CD1c-positive myeloid dendritic cell (primary cell): Measurements from ENCODE around the gene SWAP70.
A peak's percentile ranks its signal among the peaks of the same experiment; 100 is the strongest.

ENCODE experiments used
- DNase-seq: peaks from one replicate; pipeline ENCODE4 v3.0.0-alpha.2; 2016; ENCODE audit errors: extremely low spot score

Gene SWAP70

DNA sequence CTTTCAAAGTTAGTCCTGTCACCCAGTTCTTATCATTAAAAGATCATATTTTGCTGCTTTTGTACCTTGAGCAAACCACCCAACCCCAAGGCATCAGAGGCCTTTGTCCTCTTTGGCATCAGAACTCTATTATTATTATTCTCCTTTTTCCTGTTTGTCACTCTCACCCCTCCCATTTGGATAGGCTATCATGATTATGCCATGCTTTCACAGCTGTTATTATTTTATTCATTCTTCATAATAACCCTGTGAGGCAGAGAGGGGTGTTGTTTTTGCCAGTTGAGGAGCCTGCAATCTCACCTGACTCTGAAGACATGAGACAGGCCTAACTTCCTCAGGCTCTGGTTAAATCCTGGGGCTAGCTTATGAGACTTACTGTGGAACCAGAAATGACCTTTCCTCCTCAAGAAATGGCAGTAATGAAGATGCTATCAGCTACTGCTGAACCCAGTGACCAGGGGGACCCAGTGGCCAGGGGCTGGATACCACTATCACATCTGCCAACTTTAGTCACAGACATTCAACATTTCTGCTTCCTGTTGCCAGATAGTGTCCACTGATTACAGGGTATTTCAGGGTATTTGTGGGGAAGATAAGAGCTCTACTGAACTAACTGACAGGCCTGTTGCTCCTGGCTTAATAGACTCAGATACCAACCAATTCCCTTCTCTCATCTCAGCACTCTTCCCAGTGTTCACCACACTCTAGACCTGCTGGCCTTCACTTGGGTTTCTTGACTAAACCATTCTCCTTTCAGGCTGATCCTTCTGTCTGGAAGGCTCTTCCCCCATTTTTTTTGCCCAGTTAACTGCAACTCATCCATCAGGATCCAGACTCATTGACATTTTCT lies 11.8 kb upstream of the SWAP70 start:
- no peak for DNase-seq

DNA sequence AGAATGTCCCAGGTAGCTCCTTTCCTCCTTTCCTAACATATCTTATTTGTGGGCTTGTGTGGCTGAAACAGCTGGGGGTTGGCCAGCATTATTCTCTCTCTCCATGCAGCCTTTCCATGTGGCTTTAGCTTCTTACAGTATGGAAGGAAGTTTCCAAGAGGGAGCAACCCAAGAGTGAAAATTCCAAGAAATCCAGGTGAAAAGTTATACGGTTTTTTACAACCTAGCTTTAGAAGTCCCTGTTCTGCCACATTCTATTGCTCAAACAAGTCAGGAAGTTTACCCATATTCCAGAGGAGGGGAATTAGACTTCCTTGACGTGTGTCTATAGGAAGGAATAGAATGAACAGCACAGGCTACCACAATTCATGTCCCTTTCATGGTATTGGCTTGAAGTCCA lies 10.0 kb upstream of the SWAP70 start:
- DNase-seq = no peak

DNA sequence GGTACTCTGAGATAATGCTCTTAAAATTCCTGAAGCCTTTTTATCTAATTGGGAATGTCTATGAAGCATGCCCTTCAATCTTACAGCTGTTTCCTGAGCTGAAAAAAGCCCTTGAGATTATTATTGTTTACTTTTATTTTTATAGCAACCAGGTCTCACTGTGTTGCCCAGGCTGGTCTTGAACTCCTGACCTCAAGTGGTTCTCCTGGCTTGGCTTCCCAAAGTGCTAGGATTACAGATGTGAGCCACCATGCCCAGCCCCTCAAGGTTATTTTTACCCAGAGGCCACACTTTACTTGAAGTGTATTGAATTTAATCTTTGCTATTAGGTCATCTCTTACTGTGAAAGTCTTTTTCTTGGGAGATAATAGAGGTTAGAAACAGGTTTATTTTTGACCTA lies 7.0 kb upstream of the SWAP70 start:
- DNase-seq = no peak

DNA sequence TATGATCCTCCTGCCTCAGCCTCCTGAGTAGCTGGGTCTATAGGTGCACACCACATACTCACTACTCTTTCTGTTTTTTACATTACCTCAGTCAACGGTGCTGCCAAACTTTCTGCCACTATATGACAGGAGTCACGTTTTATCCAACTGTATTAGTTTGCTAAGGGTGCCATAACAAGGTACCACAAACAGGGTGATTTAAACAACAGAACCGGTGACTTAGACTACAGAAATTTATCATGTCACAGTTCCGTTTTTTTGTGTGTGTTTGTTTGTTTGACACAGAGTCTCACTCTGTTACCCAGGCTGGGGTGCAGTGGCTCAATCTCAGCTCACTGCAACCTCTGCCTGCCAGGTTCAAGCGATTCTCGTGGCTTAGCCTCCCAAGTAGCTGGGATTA lies 6.3 kb upstream of the SWAP70 start:
- DNase-seq = no peak

DNA sequence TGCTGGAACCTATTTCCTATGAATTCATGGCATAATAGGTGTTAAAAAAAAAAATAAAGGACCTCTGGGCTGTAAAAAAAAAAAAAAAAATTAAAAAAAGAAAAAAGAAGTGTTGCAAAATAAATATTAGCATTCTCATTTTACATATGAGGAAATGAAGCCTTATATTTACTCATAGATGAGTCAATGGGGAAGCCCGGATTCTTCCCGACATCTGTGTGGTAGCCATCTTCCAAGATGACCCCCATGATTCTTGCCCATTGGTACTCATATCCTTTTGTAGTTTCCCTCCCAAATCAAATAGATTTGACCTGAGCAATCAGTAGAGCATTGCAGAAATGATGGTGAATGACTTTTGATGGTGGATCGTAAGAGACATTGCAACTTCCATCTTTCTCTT lies 3.0 kb upstream of the SWAP70 start:
- peak; percentile 84 for DNase-seq

DNA sequence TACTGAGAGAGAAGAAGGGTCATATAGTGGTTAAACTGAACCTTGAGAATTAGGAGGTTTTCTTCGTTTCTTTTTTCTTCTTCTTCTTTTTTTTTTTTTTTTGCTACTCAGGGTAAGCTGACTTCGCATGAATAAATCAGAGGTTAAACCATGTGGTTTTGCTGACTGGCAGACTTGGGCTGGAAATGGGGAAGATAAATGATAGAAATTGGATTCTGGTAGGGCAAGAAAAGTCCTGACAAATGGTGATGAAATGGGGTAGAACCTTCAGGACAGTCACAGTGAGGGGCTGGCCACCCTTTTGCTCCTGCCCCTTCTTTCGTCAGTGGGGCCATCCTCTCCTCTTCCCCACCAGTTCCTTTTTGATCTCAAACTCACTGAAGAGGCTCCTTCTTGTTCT lies 1.6 kb upstream of the SWAP70 start:
- DNase-seq = peak; percentile 77

DNA sequence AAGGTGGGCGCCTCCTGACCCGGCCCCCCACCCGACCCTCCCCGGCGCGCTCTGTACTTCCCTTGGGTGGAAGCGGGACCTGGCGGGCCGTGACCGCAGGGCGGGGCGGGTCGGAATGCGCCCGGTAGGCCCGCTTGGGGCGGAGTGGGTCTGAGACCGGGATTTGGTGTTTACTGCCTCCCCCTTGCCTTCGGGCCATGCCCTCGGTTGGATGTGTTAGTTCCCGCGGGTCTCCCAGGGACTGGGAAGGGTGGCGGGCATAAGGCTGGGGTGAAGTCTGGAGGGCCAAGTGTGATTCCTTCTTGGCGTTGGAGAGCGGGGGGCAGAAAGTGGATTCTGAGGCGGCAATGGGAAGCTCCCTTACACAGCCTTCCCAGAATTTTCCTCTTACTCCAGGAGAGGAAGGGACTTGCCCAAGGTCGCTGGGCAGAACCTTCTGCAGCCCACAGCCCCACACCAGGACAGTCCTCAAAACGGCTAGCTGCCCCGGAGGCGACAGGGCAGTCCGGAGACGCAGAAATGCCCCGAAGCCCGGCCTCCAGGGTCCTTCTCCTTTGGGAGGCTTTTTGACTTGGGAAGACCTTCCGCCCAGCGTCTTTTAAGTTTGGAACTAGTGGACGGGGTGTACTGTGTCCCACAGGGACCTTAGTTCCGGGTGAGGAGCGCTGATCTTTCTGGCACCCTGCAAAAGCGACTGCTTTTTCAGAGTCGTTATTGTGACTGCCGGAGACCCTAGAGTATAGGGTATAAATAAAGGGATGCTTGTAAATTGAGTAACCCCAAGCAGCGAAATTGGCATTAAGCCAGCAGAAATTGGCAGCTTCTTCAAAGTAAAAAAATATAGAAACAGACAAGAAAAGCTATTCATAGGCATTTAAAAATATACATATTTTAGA lies 647 bp downstream of the SWAP70 start:
- DNase-seq = peak; percentile 56

DNA sequence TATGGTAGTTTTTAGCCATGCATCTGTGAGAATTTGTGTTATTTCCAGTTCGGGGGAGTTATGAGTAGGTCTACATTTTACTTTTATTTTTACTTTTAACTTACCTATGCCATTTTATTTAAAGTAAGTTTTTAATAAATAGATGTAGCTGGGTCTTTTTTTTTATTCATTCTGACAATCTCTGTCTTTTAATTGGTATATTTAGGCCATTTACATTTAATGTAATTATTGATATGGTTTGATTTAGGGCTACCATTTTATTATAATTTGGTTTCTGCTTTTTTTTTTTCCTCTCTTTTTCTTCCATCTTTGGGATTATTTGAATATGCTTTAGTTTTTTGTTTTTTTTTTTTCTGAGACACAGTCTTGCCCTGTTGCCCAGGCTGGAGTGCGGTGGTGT lies 1.9 kb downstream of the SWAP70 start:
- DNase-seq = no peak

DNA sequence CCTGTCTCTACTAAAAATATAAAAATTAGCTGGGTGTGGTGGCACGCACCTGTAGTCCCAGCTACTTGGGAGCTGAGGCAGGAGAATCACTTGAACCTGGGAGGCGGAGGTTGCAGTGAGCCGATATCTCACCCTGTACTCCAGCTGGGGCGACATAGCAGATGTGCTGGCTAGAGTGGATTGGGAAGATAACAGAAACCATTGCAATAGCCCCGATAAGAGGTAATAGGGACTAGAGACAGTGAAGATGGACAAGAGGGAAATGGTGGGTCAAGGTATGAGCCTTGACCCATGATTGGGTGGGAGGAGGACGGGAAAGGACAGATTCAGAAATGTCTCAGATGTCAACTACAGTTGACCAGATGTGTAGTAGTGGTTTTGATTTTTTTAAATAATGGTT lies 6.1 kb downstream of the SWAP70 start:
- no peak for DNase-seq

DNA sequence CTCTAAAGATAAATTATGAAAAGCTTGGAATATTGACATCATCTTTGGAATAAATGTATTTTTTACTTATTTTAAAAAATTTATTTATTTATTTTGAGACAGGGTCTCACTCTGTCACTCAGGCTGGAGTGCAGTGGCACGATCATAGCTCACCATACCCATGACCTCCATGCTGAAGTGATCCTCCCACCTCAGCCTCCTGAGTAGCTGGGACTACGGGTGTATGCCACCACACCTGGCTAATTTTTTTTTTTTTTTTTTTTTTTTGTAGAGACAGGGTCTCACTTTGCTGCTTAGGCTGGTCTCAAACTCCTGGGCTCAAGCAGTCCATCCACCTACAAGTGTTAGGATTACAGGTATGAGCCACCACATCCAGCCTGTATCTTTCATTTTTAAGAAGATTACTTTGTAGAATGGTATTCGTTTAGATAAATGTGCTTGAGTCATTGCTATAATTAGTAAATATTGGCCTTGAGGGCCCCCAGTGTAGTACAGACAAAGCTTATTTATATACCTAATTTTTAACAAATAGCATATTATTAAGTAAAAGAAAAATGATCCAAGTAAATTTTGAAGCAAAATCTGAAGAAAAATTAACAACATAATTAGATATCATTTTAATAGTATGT lies 8.5 kb downstream of the SWAP70 start:
- no peak for DNase-seq

DNA sequence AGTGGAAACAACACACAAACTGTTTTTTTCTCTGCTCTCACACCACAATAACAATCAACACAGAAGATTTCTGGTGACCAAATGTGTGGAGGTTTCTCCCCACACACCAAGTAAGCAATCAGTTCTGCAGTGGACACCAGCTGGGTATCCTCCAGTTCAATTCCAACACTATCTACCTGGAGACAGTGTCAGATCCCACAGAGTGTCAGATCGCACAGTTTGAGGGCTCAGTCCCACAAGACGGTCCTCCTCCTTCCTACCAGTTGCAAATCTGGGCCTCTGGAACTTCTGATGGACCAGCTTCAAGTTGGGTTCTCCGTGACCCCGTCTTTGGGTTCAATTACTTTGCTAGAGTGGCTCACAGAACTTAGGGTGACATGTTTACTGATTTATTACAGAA lies 9.0 kb downstream of the SWAP70 start:
- no peak for DNase-seq

DNA sequence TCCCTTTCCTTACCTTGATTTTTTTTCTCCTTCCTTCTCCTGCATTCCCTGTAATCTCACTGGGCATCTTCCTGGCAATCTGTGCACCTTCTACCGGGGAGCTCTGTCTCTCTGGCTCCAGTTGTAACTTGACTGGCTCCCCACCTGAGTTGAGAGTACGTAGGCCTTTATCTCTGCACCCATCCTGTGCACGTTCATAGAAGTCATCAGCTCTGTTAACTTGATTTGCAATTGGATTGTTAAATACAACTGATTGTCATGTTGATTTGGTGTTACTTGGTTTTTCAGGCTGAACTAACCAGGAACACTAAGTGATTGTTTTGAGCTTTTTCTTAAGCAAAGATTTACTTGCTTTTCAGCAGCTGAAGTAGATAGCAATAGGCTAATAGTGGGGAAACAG lies 11.8 kb downstream of the SWAP70 start:
- no peak for DNase-seq

DNA sequence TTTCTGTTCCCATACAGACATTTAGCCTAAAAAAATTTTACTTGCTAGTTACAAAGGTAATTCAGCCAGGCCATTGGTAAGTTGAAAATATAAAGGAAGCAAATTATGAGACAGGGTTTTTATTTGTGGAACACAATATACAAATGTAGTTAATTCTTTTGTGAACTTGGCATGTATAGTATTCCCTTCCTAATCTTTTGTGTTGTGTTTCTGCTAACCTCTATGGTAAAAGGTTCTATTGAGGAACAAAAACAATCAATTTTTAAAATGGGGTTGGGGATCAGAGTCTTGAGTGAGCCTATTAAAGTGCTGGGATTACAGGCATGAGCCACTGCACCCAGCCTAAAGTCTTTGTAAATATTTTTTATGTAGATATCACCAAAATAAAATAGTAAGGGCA lies 14.1 kb downstream of the SWAP70 start:
- DNase-seq = no peak

DNA sequence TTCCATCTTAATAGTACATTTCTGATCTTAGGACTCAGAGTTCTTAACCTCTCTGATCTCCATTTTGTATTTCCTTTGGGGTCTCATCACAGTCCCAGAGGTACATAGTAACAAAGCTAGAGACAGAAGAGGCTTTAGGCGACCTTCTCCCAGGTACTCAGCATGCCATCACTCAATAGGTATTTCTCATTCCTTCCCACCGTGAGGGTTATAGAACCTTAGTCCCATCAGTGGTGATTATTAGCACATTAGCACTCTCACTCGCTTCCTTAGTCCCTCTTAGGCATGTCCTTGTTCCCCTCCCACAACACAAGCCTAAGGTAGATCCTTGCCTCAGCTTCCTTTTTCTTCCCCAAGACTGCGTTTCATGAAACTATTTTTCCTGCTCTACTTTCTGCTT lies 14.7 kb downstream of the SWAP70 start:
- no peak for DNase-seq

DNA sequence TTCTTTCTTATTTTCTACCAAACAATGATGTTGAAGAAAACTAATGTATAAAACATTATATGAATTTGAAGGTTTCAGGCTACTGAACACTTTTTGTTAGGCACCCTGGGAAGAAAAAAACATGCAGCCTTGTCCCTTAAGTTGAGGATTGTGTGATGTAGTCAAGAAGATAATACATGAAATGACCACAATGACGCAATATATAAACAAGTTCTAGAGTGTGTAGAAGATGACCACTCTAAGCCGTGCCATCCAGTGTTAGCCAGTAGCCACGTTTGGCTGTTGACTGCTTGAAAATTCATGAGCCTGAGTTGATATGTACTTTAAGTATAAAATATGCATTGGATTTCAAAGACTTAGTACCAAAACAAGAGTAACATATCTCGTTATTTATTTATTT lies 16.2 kb downstream of the SWAP70 start:
- no peak for DNase-seq

DNA sequence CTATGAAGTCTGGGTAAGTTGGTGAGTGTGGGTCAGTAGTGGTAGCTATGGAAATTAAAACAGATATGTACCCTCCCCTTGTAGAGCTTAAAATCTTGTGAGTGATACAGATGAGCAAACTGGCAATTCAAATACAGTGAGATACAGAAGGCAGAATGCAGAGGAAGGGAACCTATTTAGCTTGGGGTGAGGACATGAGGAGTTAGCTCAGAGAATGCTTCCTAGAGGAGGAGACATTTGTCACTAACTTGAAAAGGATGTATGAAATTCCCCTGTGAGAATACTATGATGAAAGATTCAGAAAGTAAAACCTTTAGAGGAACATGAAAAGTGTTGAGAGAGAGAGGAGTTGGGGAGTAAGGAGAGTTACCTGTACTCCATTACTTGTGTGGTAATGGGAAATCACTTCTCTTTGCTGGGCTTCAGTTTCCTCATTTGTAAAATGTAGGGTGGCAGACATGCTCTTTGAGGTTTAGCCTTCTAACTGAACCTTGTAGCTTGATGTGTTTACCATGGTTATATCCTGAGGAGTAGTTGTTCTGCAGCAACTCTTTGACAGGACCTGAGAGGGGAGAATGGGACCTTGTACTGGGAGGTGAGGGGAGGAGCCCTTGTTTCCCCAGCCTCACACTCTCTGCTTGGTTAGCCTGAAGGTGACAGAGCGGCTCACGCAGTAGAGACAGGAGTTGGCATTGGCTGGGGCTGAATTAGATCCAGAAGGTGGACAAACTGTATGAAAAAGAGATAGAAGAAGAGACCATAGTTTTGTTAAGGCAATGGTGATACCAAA lies 17.9 kb downstream of the SWAP70 start:
- no peak for DNase-seq

DNA sequence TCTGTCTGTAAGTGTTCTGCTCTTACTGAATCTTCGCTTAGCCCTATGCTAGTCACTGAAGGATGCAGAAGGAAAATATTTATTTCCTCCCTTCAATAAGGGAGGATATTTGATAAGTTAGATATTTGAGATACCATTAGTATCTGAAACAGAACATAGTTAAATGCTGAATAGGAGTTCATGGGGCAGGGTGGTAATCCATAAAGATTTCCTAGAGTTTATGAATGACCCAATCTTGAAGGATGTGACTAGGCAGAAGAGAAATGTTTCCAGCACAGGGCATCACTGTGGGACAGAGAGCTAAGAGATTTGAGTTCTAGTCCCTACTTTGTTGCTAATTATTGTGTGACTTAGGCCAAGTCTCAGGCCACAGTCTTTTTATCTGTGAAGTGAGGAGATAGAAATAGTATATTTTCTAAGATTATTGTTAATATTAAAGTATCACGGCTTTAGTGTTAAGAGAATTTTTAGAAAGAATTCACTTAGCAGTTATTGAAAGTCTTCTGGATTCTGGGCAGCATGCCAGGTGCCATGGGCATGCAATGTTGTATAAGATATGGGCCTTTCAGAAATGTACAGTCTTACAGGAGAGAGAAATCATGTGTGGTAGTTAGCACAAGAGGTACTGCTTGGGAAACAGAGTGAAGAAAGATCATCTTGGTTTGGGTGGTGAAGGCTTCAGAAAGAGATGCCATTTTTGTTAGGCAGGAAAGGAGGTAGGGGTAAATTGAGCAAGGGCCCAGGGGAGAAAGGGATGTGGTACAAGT lies 24.0 kb downstream of the SWAP70 start:
- no peak for DNase-seq

DNA sequence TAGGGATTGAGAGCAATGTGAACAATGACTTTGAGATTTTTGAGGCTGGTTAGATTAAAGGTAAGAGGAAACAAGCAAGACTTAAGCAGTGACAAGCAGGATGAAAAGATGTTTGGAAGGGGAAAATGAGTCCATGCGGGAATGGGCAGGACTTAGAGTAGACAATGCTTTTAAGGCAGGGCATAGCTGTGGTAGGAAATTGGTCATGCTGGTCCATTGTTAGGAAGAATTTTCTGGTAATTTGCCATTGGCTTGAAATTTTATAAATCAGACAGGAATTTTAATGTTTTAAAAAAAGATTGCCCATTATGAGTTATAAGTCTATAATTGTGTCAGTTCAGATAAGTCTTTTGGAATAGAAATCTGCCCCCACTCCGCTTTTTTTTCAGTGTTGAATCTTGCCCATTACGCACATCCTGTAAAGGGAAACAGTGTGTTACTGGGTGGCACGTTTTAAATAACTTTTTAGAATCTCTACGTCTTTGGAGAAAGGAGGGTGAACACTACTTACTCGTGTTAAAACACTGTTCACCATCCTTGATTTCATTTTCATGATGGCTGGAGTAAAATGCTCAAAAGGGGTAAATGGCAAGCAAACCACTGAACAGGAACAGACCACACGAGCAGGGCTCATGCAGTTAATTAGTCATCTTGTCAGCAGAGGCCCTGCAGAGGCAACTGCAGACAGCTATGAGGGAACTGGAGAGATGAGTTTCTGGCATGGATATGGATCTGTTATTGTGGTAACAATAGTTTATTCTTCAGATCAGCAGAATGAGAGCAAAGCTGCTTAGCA lies 25.0 kb downstream of the SWAP70 start:
- peak; percentile 65 for DNase-seq

DNA sequence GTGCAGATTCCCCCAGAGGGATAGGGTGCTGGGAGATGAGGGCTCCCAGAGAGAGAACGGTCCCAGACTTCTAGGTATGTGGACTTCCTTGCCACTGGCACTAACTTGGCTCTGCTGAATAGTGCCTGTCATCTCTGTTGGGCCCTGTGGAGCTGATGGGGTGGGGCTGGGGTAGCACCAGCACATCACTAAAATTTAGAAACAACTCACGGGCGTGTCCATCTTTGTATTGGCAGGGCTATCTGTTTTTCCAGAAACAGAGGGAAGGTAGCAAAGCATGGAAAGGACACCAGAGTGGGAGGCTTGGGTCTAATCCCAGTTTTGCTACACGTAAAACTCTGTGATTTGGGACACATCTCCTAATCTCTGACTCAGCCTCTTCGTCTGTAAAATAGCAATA lies 25.8 kb downstream of the SWAP70 start:
- no peak for DNase-seq

DNA sequence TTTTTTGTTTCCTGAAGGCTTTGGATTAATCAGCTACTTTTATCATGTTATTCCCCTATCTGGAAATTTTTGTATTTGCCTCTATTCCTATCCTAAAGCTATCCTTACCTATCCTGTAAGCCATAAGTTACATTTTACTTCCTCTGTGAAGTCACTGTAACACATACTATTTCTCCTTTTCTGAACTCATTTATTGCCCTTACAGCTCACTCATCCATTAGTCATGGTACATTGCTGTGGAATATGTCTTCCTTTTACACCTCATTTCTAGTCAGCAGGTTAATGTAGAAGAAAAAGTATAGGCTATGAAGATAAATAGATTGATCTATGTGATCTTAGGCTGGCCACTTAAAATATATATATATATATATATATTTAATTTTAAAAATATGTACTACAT lies 28.0 kb downstream of the SWAP70 start:
- DNase-seq = peak; percentile 54
